GM12878 (cell line): ENCODE results near the gene UBXN6. TPM values are rescaled to one million over a fixed set of nuclear protein-coding genes. Genes with fewer than 3 reads are reported as not detected.

Experiments used
- ATAC-seq: fragments of 200-7000 bp; cut with Tn5 transposase; 3 replicates; pipeline ENCODE4 v1.9.1; 2020; ENCODE audit warnings: mild to moderate bottlenecking, moderate library complexity
- BruUV-seq: library from RNA; stranded (reverse); fragments of 400-500 nt; replicated peaks from 2 replicates; lab custom pipeline; 2021; lab: Mats Ljungman, UMichigan
- CTCF ChIA-PET: fragments of 300-600 bp; sonication (Branson Sonifier 250); formaldehyde crosslinking; extraction: SDS; loops from one replicate; lab custom pipeline; 2021; ENCODE audit warnings: inconsistent platforms; lab: Yijun Ruan, JAX
- POLR2A ChIA-PET: fragments of 350-600 bp; formaldehyde crosslinking; extraction: SDS; loops from one replicate; lab custom pipeline; 2021; ENCODE audit warnings: inconsistent platforms; lab: Charles Lee
- RAD21 ChIA-PET: fragments of 300-600 bp; sonication (Branson Sonifier 250); formaldehyde crosslinking; loops from one replicate; lab custom pipeline; 2023; ENCODE audit warnings: antibody characterized with exemption; ENCODE audit not compliant: unreplicated experiment; lab: Charles Lee
- SMC1A ChIA-PET: fragments of 300-600 bp; sonication (Branson Sonifier 250); formaldehyde crosslinking; loops from one replicate; lab custom pipeline; 2023; ENCODE audit not compliant: unreplicated experiment, uncharacterized antibody; lab: Charles Lee
- DNase-seq: peaks from one replicate; pipeline ENCODE4 v3.0.0-alpha.2; 2011; ENCODE audit warnings: low read depth, low spot score
- FAIRE-seq: peaks from 3 replicates; lab custom pipeline; 2011; peaks lifted over from hg19 to GRCh38; lab: Jason Lieb, UNC
- H2AFZ ChIP-seq: 2 replicates; pipeline ENCODE4 v1.6.0; 2011; ENCODE audit warnings: low read depth, low read length, control low read depth; ENCODE audit not compliant: control insufficient read depth
- H3K27ac ChIP-seq: 2 replicates; pipeline ENCODE4 v1.5.1; 2011; ENCODE audit warnings: control low read depth; ENCODE audit not compliant: control insufficient read depth, insufficient read depth
- H3K27me3 ChIP-seq, 2 experiments: replicated peaks in 1 of 2; 2 replicates each; pipeline versions ENCODE4 v1.6.0 to v1.6.1; 2011; ENCODE audit warnings: low read length in 1 of 2; ENCODE audit not compliant: control insufficient read depth in 2 of 2, insufficient read depth in 2 of 2
- H3K36me3 ChIP-seq, 2 experiments: 2 replicates each; pipeline ENCODE4 v1.5.1; 2011; ENCODE audit warnings: low read length in 1 of 2; ENCODE audit not compliant: control insufficient read depth in 2 of 2, insufficient read depth in 2 of 2
- H3K4me1 ChIP-seq: 2 replicates; pipeline ENCODE4 v1.6.1; 2011; ENCODE audit warnings: mild to moderate bottlenecking, low read length, moderate library complexity, mixed read lengths; ENCODE audit not compliant: control insufficient read depth, insufficient read depth
- H3K4me2 ChIP-seq: 2 replicates; pipeline ENCODE4 v1.6.0; 2011; ENCODE audit warnings: control low read depth; ENCODE audit not compliant: control insufficient read depth, insufficient read depth
- H3K4me3 ChIP-seq: fragments of 200-600 bp; sonication (generic); 2 replicates; pipeline ENCODE4 v1.5.1; 2016
- H3K79me2 ChIP-seq: 2 replicates; pipeline ENCODE4 v1.6.0; 2011; ENCODE audit warnings: low read length; ENCODE audit not compliant: control insufficient read depth, insufficient read depth
- H3K9ac ChIP-seq: 2 replicates; pipeline ENCODE4 v1.8.0; 2011; ENCODE audit warnings: low read length, control low read depth, mixed read lengths; ENCODE audit not compliant: control insufficient read depth, insufficient read depth
- H3K9me3 ChIP-seq: replicated peaks from 3 replicates; pipeline ENCODE4 v1.5.1; 2011; ENCODE audit warnings: mild to moderate bottlenecking, low read length; ENCODE audit not compliant: control insufficient read depth, insufficient read depth
- H4K20me1 ChIP-seq: 2 replicates; pipeline ENCODE4 v1.6.0; 2011; ENCODE audit not compliant: control insufficient read depth, insufficient read depth
- BHLHE40 ChIP-seq, 2 experiments: fragments of 450-650 bp in 1 of 2; IDR thresholded peaks; 2 replicates each; pipeline ENCODE4 v1.6.1; 2011 to 2017; ENCODE audit warnings: low read depth in 2 of 2, borderline replicate concordance in 1 of 2, improper control_type of control experiment in 1 of 2, low read length in 1 of 2, mild to moderate bottlenecking in 1 of 2
- CHD1 ChIP-seq: IDR thresholded peaks from 2 replicates; pipeline ENCODE4 v1.6.1; 2012; ENCODE audit warnings: low read depth, low read length, improper control_type of control experiment
- JUNB ChIP-seq: IDR thresholded peaks from 2 replicates; pipeline ENCODE4 v1.6.1; 2016; ENCODE audit warnings: antibody characterized with exemption, mild to moderate bottlenecking
- MYC ChIP-seq: IDR thresholded peaks from 2 replicates; pipeline ENCODE4 v1.6.1; 2011; ENCODE audit warnings: mild to moderate bottlenecking, low read length, moderate library complexity, inconsistent platforms; ENCODE audit not compliant: insufficient read depth, insufficient replicate concordance, insufficient read length, severe bottlenecking
- POLR2A ChIP-seq: IDR thresholded peaks from 2 replicates; pipeline ENCODE4 v1.6.1; 2011; ENCODE audit warnings: low read depth, mild to moderate bottlenecking, low read length
- RCOR1 ChIP-seq: conservative IDR thresholded peaks from 2 replicates; pipeline ENCODE4 v1.6.1; 2012; ENCODE audit warnings: low read depth, low read length, improper control_type of control experiment
- SIX5 ChIP-seq: IDR thresholded peaks from 2 replicates; pipeline ENCODE4 v1.6.1; 2011; ENCODE audit warnings: mild to moderate bottlenecking, low read depth, low read length, moderate library complexity; ENCODE audit not compliant: severe bottlenecking
- TCF3 ChIP-seq: IDR thresholded peaks from 2 replicates; pipeline ENCODE4 v1.6.1; 2012; ENCODE audit warnings: low read depth, mild to moderate bottlenecking, low read length, borderline replicate concordance; ENCODE audit not compliant: insufficient read depth
- YBX1 ChIP-seq: fragments of 450-650 bp; IDR thresholded peaks from 2 replicates; pipeline ENCODE4 v1.6.1; 2016; ENCODE audit warnings: antibody characterized with exemption
- ZBTB4 ChIP-seq: fragments of 450-650 bp; formaldehyde crosslinking; IDR thresholded peaks from 2 replicates; pipeline ENCODE4 v1.4.0; 2022; ENCODE audit warnings: mild to moderate bottlenecking, moderate library complexity
- WGBS: methylation state at CpG from one replicate; pipeline ENCODE4 v1.1.6; 2016; ENCODE audit warnings: low lambda C conversion rate; ENCODE audit not compliant: insufficient replicate concordance, insufficient coverage; ENCODE audit errors: missing lambda C conversion rate; 5-methylcytosine and 5-hydroxymethylcytosine counted together
- in situ Hi-C: fragments of 300-500 bp; cut with MboI; formaldehyde crosslinking; loops from 9 replicates; pipeline ENCODE4 v1.14.3; 2018; ENCODE audit warnings: mixed read lengths
- intact Hi-C: fragments of 100-400 bp; cut with micrococcal nuclease; formaldehyde crosslinking; loops from one replicate; pipeline ENCODE4 v1.14.2; 2022; ENCODE audit not compliant: unreplicated experiment
- polyA plus RNA-seq, 11 experiments: library from polyadenylated mRNA; depleted of rRNA in 4 of 11; unstranded in 6 of 11; stranded (reverse) in 5 of 11; fragments of >200 nt; fragmentation: Nextera tagmentation in 4 of 11; fragmentation: Illumina TruSeq in 1 of 11; extraction: Ambion mirVana in 4 of 11; extraction: Trizol in 1 of 11; gene quantifications; 1 replicate in 1 of 11; 2 replicates in 10 of 11; pipeline versions ENCODE4 v1.2.1 to v1.2.3, GENCODE V29; 2011 to 2016; ENCODE audit warnings: inconsistent platforms in 2 of 11, missing spikeins in 2 of 11, low read depth in 1 of 11
- total RNA-seq, 4 experiments: library from RNA; depleted of rRNA in 3 of 4; stranded (reverse); fragments of >200 nt in 3 of 4; fragmentation: Illumina TruSeq in 1 of 4; extraction: Trizol in 1 of 4; gene quantifications; 2 replicates each; pipeline versions ENCODE4 v1.2.1 to v1.2.3, GENCODE V29; 2013 to 2021

The UBXN6 gene
- total and polyA plus RNA-seq, 10 of the 15 experiments (the other 5 are each of a cell fraction or from before 2014, with no cell fraction given), result 0.47 to 50.8 (median 13.0) TPM

DNA sequence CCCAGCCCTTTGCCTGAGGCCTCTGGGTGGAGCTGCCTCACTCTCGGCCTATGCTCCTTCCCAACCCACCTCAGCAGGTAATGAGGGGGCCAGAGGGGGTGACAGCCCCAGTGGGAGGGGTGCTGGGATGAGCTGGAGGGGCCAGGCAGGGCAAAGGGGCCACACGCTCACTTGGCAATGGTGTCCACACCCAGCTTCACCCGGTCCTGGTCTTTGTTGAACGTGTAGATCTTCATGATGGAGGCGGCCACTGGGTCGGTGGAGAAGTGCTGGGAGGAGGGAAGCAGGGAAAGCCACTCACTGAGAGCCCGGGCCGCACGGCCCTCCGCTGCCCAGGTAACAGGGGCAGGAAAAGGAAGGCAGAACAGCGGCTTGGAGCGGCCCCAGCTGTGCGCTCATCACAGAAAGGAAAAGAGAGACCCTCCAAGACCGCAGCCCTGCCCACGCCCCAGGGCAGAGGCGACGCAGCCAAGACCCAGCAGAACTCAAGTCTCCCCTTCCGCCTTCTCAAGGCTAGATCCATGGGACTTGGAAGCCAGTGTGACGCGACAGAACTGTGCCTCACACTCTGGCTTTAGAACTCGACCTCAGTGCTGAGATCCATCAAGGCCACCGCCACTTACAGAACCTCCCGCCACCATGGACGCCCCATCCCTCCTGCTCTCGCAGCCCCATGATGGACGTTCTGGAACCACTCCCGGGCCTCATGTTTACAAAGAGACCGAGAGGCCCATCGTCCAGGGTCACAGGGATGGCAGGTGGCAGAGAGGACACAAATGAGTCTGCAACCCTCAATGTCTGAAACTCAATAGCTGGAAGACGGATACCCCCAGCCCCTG is 9.2 kb downstream of the UBXN6 start (continued):
- no peak for TF ChIP-seq ZBTB4 (CRISPR knock-in tag)
- no peak for TF ChIP-seq CHD1

- SMC1A ChIA-PET, result interaction anchor here (0.7 kb wide), 1 partner anchor 12 kb away, joined by 4 read pairs; no protein-coding TSS in a partner anchor
- WGBS, result 87% methylated on average over 20 of the region's 28 CpGs
- H3K36me3 ChIP-seq, result peaks cover 0 to 29% of the 10 kb centered on the region in 2 experiments; a peak in 3 of 4 replicates
- H3K27me3 ChIP-seq, result no peaks in the 10 kb centered on the region
- intact Hi-C loops, result no loop called here
- TF ChIP-seq JUNB (no peak), SIX5 (no peak), BHLHE40 (IDR thresholded peaks at IDR 0.05; ENCODE audit: borderline replicate concordance in 1 of 2, low read depth in 2 of 2, low read length in 1 of 2) (no peak), MYC (no peak), TCF3 (no peak), RCOR1 (no peak), YBX1 (no peak), POLR2A (no peak; the same call in none of the 2 replicates)
- TF ChIP-seq, all 136 proteins: peak for 0
- H3K9me3 ChIP-seq, result no peaks in the 10 kb centered on the region
- no peak for ATAC-seq
- in situ Hi-C loops, result no loop called here
- no TSS peak for BruUV-seq
- no peaks in the 10 kb centered on the region for H4K20me1 ChIP-seq
- no peak overlapping the region for H3K27ac ChIP-seq
- RAD21 ChIA-PET, result no interaction called here
- no peak for FAIRE-seq
- peaks cover under 1% of the 10 kb centered on the region for H3K4me1 ChIP-seq
- no peak overlapping the region for H3K4me2 ChIP-seq
- CTCF ChIA-PET, result no interaction called here
- H2AFZ ChIP-seq, result no peak overlapping the region
- no peak overlapping the region for H3K4me3 ChIP-seq
- no peaks in the 10 kb centered on the region for H3K79me2 ChIP-seq
- POLR2A ChIA-PET, result no interaction called here
- no peak for DNase-seq
- H3K9ac ChIP-seq, result no peak overlapping the region
These were observed 10.1 kb downstream of the UBXN6 start for GRCh38 chr19:4447327-4448146.
